ENCODE measurements around the gene GARIN5B.

DNA sequence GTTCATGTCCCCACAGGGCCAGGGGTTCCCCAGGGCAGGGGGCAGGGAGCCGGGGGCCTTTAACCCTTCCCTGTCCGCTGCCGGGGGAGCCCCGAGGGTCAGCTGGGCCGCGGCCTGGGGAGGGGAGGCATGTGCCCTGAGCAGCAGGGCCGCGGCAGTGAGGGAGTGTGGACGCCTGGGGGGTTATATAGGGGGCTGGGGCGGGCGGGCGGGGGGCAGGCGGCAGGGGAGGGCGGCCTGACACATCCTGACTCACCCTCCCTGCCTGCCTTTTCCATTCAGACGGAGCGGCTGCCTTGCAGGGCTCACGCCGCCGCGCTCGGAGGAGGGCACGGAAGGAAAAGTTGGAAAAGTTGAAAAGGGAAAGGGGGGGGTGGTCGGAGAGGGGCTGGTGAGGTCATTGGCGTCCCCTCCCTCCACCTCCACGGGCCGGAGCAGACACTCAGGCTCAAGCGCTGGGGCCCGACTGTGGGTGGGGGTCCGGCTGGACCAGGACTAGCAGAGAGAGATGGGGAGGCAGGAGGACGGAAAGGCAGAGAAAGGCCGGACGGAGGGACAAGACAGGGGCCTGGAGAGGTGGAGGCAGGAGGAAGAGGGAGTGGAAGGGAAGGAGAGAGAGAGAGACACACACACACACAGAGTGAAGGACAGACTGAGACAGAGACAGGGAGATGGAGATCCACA, 7.4 kb upstream of the GARIN5B start, which contains the start of gene IL11:
- TF ChIP-seq, protein P1, sequence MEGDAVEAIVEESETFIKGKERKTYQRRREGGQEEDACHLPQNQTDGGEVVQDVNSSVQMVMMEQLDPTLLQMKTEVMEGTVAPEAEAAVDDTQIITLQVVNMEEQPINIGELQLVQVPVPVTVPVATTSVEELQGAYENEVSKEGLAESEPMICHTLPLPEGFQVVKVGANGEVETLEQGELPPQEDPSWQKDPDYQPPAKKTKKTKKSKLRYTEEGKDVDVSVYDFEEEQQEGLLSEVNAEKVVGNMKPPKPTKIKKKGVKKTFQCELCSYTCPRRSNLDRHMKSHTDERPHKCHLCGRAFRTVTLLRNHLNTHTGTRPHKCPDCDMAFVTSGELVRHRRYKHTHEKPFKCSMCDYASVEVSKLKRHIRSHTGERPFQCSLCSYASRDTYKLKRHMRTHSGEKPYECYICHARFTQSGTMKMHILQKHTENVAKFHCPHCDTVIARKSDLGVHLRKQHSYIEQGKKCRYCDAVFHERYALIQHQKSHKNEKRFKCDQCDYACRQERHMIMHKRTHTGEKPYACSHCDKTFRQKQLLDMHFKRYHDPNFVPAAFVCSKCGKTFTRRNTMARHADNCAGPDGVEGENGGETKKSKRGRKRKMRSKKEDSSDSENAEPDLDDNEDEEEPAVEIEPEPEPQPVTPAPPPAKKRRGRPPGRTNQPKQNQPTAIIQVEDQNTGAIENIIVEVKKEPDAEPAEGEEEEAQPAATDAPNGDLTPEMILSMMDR (conservative IDR thresholded peaks at IDR 0.05; ENCODE audit: low read depth, low read length) = no peak
- TF ChIP-seq EZH2 (IDR thresholded peaks at IDR 0.05; ENCODE audit: low read length, unreplicated experiment) = no peak

Data from PC-3 (cell line).